ENCODE results near the gene EYA4.
A peak's percentile ranks its signal among the peaks of the same experiment; 100 is the strongest.

Gene EYA4

DNA sequence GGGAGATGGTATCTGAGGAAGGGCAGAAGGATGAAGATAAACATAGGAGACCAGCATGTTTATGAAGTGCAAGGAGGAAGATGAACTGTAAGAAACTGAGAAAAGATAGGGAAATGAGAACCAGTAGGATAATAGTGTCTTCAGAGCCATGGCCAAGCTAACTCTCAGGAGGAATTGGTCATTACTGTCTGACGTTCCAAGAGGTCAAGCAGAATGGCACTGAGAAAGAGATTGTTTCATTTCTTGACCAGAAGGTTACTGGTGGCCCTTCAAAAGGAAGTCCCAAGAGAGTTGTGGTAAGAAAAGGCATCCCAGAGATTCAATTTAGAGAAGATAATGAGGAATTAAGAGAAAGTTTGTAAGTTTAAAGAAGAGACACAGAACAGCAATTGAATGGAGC lies 47.5 kb downstream of the EYA4 start:
- DNase-seq: no peak

DNA sequence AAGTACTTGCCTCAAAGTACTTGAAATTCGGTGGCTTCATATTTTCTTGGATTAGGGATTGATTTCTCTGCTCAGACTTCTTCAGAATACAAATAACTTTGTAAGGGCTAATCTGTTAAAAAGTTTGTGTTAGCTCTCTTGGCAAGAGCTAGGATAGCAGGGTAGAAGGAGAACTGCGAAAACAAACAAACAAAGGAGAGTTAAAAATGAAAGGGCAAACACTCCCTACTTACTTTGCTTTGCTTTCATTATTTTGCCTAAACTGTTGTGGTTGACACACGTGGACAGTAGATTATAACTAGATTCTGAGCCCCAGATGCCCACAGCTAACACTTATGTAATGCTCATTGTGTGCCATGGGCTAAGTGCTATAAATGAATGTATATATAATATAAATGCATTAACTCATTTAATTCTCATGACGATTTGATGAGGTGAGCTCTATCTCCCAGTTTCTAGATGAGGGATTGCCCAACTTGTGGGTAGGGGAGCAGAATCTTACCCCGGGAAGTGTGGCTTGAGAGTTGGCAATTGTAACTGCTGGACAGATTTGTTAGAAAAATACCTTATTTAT lies 48.7 kb downstream of the EYA4 start:
- no peak for DNase-seq

DNA sequence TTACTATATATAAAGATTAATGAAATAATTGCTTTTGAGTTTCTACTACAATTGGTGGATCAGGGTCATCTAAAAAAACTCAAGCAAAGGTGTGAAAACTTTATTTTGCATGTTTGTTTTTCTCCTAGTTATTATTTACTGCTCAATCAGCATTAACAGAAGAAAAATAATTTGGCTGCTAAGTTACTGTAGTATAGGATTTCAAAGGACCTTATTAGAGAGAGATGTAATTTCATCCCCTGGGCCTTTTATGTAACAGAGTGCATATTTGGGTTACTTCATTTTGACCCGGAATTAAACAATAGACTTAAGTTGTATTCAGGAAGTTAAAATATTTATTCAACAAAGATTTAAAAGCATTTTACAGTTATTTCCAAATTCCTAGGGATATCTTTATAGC lies 49.8 kb downstream of the EYA4 start:
- DNase-seq: no peak

DNA sequence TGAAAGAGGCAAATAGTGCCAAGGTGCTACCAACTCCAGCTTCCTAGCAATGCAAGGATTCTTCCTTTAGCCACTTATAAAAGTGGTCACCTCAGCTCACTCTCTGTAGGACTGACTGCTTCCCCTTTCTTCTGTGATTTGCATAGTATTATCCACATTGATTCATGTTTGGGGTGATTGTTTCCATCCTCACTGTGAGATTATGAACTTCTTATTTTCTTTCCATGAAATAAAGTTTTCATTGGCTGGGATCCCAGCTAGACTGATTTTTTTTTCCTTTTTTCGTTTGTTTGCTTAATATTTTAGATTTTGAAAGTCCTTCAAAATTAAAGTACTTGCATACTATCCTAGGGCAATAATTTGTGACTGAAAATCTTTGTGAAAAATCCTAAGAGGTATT lies 50.5 kb downstream of the EYA4 start:
- DNase-seq: no peak

DNA sequence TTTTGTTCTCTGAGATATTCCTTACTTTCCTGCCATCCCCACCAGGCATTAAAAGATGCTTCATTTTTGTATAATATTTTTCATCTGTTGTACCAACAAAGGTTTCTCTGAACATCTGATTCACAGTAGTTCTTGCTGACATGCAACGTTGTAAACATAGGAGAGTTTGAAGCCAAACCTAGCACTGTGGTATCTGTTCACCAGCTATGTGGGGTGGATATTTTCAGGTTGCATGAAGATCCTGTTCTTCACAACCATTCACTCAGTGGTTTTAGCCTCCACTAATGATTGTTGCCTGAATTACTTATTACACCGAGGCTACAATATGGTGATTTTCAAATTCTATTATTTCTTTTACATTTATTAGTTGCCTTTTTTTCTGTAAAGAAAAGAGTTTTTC lies 56.5 kb downstream of the EYA4 start:
- DNase-seq: no peak

DNA sequence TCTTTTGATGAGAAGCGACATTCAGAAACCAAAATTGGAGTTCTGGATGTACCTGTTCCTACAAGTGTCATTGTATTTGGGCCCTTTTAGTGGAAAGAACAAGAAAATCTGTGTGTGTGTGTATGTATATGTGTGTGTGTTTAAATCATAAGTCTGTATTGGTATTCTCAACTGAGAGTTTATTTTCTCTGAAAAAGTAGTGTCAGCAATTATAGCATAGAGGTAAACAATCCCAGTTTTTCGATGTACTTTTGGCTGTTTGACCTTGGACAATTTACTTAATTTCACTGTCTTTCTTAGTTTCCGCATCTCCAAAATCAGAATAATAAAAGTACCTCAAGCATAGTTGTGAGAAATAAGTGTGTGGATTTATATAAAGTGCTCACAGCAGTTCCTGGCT lies 57.2 kb downstream of the EYA4 start:
- no peak for DNase-seq

DNA sequence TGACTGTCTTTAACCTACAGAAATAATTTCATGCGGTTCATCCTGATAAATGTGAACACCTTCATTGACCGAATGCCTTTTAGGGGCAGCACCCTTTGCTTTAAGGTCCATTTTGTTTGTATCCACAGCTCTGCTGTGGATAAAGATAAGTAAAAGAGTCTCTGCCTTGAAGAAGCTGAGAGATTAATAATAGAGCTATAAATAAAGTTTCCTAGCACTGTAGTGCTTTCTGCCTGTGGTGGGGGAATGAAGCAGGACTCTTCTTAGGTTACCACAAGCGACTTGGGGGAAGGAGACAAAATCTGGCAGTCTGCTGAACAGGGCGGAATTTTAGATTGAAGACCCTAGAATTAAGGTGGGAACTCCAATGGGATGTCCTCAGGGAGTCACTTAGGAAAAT lies 57.6 kb downstream of the EYA4 start:
- DNase-seq: no peak

DNA sequence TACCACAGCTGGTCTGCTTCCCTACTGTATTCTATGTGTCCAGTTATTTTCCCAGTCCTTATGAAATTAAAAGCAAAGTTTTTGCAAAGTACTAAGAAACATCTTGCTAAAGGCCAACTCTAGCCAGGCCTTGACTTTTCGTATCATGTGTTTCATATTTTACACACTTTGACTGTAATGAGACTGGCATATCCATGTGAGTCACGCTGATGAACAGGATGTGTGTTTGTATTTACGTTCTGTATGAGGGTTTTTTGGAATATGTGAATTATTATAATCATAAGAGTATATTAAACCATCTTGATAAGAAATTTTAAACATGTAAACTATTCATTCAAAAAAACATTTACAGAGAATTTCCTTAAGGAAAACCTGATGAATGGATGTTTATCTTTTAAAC lies 59.7 kb downstream of the EYA4 start:
- no peak for DNase-seq

DNA sequence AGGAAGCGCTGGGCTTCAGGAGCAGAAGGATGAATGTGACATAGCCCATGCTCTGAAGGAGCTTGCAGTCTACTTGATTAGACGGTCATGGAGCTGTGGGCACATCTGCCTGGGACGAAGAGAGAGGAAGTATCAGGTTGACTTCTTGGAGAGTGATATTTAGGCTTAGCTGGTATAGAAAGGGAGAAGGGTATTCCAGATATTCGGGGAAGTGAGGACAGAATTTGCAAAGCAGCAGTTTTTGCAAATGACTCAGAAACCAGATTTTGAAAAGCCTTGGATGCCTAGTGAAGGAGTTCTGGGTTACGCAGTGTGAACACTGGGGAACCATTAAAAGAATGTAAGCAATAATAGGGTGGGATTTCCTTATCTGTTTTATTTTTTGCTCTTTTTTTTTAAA lies 60.7 kb downstream of the EYA4 start:
- no peak for DNase-seq

DNA sequence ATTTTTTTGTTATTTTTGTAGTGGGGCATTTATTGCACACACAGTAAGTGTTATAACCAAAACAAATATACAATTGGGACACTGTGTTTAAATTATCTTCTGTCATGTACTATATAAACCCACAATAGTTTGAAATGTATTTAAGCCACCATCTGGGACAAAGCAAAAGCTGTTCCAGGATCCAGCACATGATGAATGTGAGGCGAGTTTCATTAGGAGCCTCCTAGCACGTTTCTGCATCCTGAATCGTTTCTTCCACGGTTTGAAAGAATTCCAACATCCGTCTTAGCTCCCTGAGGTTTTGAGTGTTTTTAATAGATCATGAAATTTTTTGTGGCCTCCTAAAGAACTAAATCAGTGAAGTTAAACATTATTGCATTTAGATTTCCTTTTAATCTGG lies 65.8 kb downstream of the EYA4 start:
- no peak for DNase-seq

DNA sequence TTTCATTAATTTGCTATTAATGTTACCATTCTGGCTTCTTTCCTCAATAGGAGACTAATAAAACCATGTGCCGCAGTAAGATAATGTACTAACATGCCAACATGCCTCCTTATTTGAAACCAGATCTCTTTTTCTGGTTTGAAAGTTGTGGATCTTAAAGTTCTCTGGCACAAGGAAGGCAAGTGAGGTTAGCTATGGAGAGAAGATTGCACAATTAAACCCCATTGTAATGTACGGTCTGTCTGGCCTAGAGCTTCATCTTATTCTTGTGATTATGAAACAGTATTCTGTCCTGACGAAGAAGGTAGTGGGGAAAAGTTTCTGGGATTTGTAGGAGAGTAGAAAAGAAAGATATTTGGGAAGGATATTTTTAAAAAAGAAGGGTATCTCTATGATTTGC lies 68.4 kb downstream of the EYA4 start:
- DNase-seq: no peak

DNA sequence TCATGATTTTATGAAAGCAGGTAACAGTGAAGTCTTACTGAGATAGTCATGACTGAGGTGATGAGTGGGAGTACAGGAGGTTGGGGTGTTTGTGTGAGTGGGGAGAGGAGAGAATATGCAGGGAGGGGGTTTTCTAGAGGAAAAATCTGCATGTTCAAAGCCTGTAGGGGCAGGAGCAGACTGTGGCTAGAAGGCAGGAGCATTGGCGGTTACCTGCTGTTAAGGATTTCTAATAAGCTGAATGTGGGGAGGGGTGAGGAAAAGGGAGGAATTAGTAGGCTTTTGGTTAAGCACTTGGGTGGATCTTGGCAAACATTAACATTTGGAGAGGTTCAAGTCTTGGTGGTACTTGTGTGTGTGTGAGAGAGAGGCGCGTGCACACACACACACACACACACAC lies 70.8 kb downstream of the EYA4 start:
- no peak for DNase-seq

DNA sequence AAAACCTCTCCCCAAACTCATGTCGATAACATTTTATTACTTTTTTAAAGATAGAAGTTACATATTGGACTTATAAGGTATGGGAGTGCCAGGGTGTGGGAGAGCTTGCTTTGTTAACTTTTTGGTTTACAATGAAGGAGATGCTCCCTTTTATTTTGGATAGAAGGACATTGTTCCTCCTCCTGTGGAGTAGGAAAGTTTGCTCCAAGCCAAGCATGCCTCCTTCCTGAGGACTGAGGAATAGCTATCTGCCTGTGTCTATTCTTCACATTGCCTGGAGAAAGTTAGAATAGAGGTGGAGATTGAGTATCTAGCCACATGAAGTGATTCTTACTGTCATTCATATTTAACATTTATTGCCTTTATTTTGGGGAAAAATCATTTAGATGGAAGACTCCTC lies 71.9 kb downstream of the EYA4 start:
- DNase-seq: no peak

DNA sequence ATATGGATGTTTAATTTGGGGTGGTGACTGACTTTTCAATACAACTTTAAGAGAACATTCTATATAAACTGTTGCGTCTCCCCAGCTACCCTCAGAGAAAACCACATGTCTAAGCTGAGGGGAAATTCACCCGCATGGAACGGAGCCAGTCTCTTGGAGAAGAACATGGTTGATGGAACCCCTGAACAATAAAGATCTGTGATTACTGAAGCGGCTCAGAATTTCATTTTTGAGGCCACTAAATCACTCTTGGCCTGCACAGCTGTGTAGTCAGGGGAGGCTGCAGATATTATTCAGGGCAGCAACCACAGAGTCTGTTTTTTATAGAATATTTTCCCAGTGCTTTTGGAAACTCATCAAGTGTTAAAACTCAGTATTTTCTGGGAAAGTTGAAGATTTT lies 73.8 kb downstream of the EYA4 start:
- peak in 1 of 56 donors; percentile 2 for DNase-seq

DNA sequence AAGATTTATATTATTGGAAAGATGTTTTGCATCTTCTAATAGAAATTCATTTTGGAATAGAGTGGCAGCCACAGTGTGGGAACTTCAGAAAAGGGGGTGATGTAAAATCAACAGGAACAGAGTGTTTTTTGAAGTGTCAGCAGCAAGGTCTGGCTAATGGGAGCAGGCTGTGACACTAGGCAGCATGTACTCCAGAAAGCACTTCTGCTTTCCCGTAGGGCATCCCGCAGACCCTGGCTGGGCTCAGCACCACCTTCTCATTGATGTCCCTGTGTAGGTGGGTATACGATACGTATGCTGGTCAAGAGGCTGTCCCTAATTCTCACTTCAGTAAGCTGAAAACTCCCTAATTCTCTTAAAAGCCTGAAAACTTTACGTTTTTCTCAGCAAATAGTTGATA lies 74.7 kb downstream of the EYA4 start:
- DNase-seq: no peak

DNA sequence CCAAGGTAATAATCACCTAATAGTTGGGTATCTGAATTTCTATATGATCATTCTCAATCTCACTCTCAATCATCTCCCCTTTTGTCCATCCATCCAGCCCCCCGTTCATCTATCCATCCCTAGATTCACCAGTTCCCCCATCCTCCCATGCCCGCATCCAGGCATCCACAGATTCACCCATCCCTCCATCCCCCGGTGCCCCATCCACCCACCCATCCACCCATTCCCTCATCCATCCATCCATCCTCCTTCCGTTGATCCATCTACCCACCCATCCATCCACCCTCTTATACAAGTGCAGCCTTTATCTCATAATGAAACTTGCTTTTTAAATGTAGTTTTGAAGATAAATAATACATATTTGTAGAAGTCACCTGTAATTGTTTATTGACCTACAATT lies 76.5 kb downstream of the EYA4 start:
- no peak for DNase-seq

DNA sequence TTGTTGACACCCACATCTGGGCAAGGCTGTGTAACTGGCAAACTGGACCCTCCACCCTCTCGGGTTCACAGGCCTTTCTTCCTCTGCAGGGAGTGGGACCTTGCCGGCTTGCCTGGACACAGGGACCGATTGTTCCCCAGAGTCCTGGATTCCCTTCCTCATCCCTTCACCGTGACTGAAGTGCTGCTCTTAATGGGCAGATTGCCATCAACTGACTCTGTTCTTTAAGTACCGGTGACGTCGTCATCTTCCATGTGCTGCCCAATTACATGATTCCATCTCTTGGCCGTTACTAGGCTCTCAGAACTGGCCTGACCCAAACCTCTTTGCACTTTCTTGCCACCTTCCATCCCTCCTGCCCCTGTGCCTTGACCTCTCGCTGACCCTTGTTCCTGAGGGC lies 85.4 kb downstream of the EYA4 start:
- DNase-seq: no peak

DNA sequence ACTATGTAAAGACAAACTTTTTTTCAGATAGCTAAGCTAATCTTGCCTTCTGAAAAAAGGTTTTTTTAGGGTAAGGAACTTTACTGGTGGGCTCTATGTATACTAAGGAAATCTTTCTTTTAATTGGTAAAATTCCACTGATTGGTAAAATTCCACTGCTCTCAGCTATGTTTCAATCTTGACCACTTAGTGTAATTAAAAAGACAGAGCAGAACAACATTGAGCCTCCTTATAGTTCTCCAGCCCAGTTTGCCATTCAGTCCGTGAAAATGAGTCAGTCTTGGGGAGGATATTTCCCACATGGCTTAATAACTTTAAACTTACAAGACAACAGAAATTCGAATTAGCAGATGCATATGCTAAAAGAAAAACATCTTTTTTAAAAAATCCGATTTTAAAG lies 92.7 kb downstream of the EYA4 start:
- DNase-seq: no peak

DNA sequence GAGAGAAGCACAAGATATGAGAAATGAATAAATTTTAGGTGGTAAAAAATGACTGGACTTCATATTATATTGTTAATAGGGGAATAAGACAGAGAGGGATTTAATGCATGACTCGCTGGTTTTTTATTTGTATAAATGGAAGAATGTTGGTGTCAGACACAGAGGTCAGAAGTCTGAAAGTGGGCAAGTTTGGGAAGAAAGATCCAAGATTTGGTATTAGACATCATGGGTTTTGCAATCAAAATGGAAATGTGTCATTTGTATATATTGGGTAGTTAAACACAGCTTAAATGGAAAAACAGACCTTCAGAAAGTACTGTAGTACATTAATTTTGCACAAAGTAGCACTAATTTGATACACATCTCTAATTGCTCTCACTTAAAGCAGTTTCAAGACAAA lies 96.2 kb downstream of the EYA4 start:
- DNase-seq: no peak

DNA sequence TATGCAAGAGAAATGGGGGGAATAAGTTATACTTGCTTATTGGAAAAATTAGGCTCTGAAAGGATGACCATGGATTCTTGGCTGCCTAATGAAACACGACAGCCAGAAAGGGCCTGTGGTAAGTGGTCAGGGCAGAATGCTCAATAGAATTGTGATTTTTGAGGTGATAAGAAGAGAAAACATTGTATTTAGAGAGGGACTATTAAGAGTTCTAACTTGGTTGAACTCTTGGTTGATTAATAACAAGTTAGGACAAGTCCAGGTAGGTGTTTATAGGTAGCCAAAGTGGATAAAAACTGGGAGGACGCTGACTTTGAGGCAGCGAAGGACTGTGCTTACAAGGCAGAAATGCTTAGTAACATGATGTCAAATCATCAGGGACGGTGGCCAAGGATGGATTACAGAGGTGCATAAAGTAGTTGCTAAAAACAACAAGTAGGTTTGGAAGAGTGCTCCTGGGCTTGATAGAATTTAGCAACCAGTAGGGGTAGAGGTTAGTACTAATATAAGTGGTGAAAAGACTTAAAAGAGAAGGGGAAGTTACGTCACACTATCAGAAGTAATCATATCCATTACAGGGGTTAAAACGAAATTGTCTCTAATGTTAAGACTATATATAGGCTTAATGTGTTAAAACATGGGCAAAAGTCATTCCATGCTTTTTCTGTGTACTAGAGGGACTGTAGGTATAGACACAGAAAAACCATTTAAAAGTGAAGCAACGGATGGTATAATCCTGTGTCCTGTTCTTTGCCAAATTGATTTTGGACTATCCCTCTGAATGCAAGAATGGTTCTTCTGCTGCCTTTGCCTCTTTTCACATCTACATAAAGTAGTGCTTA lies 98.6 kb downstream of the EYA4 start:
- no peak for DNase-seq

DNA sequence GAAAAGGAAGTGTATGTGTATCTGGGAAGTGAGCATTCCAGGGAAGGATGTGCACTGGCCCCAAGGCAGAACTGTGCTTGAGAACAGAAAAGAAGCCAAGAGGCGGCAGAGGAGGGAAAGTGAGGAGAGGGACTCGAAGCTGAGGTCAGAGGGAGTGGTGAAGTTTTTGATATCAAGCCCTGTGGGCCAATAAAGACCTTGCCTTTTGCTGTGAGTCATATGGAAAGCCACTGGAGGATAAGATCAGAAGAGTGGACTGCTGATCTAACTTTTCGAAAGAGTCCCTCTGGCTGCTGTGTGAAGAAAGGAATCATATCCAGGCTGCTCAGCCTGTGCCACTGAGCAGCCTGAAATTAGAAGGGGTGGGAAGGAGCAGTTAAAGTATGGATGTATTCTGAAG lies 99.4 kb downstream of the EYA4 start:
- no peak for DNase-seq

DNA sequence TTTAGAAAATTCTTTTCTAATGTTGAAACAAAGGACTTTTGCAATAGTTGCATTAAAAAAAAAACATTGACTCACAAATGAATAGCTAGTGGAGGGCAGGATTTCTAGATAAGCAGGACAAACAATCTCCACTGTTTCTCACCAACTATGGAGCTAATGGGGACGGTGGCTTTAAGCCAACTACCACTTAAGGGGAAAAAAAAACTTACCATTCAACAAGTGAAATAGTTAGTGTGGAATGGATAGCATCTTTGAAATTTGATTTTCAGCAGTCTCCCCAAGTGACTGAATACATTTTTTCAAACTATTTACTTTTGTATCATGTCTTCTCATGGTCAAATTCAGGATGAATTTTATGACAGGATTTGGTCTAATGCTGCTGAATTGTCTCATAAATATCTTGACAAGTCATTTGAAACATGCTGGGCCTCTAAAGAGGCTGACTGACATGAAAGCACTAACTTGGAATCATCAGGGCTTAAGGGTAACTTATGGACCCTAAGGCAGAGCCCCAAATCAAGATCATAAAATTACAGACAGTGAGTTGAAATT lies 100.5 kb downstream of the EYA4 start:
- DNase-seq: no peak

DNA sequence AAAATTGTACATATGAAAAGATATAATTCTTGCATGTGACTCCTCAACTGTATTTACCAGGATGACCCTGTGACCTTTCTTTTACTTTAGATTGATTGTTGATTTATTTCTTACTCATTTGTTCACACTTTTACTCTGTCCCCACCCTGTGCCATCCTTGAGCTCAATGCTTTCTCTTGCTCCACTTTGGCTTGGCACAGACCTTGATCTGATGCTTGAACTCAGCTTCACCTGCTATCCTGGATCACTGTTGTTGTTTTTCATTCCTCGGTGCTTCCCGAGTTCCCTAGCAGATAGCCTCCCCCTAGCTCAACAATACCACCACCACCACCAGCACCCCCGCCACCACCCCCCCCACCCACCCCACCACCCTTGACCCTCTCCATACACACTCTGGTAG lies 102.1 kb downstream of the EYA4 start:
- no peak for DNase-seq
